Thyroid gland (tissue), 4 donors: ENCODE measurements around the gene WNK1. TPM values are rescaled to one million over a fixed set of nuclear protein-coding genes. Genes with fewer than 3 reads are reported as not detected.
"Not testable (repeated sequence)": the region's sequence is repeated elsewhere in the genome, so short reads cannot be mapped to it uniquely, and the experiment has no call there.

Source experiments
- DNase-seq, 2 donors: peaks; one replicate each; pipeline ENCODE4 v3.0.0-alpha.2; 2019
- H3K27ac ChIP-seq, 3 donors: fragments of 200-600 bp; sonication (generic); 1 replicate in 2 of 3; 2 replicates in 1 of 3; pipeline ENCODE4 v1.5.1; 2016 to 2019; ENCODE audit warnings: mild to moderate bottlenecking in 1 of 3, moderate library complexity in 1 of 3
- H3K27me3 ChIP-seq: fragments of 200-600 bp; sonication (generic); one replicate; pipeline ENCODE4 v1.5.1; 2019
- H3K36me3 ChIP-seq, 2 donors: fragments of 200-600 bp; sonication (generic); one replicate each; pipeline ENCODE4 v1.5.1; 2016 to 2019
- H3K4me1 ChIP-seq, 2 donors: fragments of 200-600 bp; sonication (generic); one replicate each; pipeline ENCODE4 v1.5.1; 2017 to 2019
- H3K4me3 ChIP-seq, 3 donors: fragments of 200-600 bp; sonication (generic); replicated peaks in 1 of 3; 1 replicate in 2 of 3; 2 replicates in 1 of 3; pipeline ENCODE4 v1.5.1; 2016; ENCODE audit warnings: mild to moderate bottlenecking in 1 of 3
- H3K9me3 ChIP-seq: fragments of 200-600 bp; sonication (generic); one replicate; pipeline ENCODE4 v1.5.1; 2017
- CTCF ChIP-seq, 6 experiments: fragments of 200-600 bp in 3 of 6; fragments of 450-650 bp in 3 of 6; sonication (generic) in 3 of 6; IDR thresholded peaks; one replicate each; pipeline ENCODE4 v1.5.1; 2016 to 2019; ENCODE audit warnings: antibody characterized with exemption in 6 of 6, mild to moderate bottlenecking in 2 of 6, inconsistent platforms in 1 of 6, moderate library complexity in 1 of 6
- POLR2A ChIP-seq, 2 donors: fragments of 450-650 bp; IDR thresholded peaks; one replicate each; pipeline ENCODE4 v1.6.1; 2017; ENCODE audit warnings: antibody characterized with exemption in 2 of 2, mild to moderate bottlenecking in 2 of 2, moderate library complexity in 1 of 2
- WGBS, 2 donors: methylation state at CpG; one replicate each; pipeline ENCODE4 v1.1.5; 2017; 5-methylcytosine and 5-hydroxymethylcytosine counted together
- intact Hi-C: fragments of 100-400 bp; cut with DNase I; formaldehyde crosslinking; loops from one replicate; pipeline ENCODE4 v1.15.1; 2023
- total RNA-seq, 4 donors: library from RNA; depleted of rRNA; stranded (reverse); fragments of >200 nt; gene quantifications; one replicate each; pipeline ENCODE4 v1.2.3, GENCODE V29; 2016

WNK1 gene
- total RNA-seq, 4 donors from 2014 or later: 90.0 to 211 (median 109) TPM

DNA sequence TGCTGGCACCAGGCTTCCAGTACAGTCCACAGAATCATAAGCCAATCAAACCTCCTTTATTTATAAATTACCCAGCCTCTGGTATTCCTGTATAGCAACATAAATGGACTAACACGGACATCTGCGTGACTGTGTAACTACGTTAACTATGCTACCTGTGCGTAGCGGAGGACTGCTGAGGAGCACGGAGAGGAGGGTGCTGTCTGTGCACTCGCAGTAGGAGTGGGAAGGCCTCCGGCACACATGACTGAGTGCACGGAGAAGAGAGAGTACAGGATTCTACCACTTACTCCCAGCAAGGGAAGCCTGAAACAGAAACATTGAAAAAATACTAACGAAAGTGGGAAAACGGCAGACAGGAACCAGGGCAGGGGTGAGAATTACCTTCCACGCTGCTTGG is 174.3 kb downstream of the WNK1 start:
- 83 to 86% methylated on average over 12 of the region's 12 CpGs for WGBS, 2 donors
- intact Hi-C loops: no loop called here
- Histone ChIP-seq H3K36me3 (peaks cover 50 to 63% of the 10 kb centered on the region in 2 donors), H3K4me3 (no peak overlapping the region), H3K27ac (no peak overlapping the region), H3K4me1 (no peaks in the 10 kb centered on the region), H3K9me3 (no peaks in the 10 kb centered on the region), H3K27me3 (no peaks in the 10 kb centered on the region)
- TF ChIP-seq CTCF (IDR thresholded peaks at IDR 0.05) (no peak), POLR2A (IDR thresholded peaks at IDR 0.05) (no peak)
- DNase-seq: no peak

DNA sequence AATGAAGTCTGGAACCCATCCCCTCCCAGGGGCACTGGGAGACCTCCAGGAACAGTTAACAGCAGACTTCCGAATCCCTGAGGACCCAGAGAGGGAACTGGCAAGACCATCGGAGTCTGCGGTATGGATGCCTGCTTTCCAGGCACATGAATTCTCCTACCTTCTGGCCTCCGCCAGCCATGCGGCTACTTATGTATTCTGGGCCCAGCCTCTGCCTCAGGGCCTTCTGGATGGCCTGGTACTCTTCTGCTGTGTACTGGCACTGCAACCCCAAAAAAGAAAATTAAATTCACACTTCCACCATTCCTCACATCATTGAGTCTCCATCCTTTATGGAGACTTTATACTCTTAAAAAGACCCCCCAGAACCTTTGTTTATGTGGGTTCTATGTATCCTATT is 178.7 kb downstream of the WNK1 start:
- no peak for TF ChIP-seq POLR2A (IDR thresholded peaks at IDR 0.05)
- TF ChIP-seq CTCF (IDR thresholded peaks at IDR 0.05): no peak
- Histone ChIP-seq H3K27me3 (no peaks in the 10 kb centered on the region), H3K27ac (no peak overlapping the region), H3K36me3 (peaks cover 39 to 46% of the 10 kb centered on the region in 2 donors), H3K4me3 (no peak overlapping the region), H3K4me1 (peaks cover 0 to 2% of the 10 kb centered on the region in 2 donors), H3K9me3 (no peaks in the 10 kb centered on the region)
- intact Hi-C loops: no loop called here
- no peak for DNase-seq
- WGBS, 2 donors: 91 to 93% methylated on average over 5 of the region's 5 CpGs

DNA sequence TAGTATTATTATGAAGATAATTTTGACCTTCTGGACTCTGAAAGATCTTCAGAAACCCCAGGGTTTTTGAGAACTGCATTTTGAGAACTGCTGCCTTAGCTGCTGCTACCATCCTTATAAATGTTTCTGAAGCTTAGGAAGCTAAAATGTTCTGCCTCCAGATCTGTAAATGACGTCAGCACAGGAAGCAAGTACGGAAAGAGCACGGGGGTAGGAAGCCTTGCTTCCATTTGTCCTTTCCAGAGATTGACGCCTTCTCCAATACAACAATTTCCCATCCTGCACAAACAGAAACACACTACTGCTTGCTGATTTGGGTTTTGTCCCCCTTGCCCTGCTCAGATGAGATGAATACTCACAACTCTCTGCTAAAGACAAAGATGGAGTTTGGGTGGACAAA is 179.2 kb downstream of the WNK1 start:
- no peak for DNase-seq
- no peaks in the 10 kb centered on the region for H3K27me3 ChIP-seq
- peaks cover 36 to 41% of the 10 kb centered on the region in 2 donors for H3K36me3 ChIP-seq
- intact Hi-C loops: no loop called here
- TF ChIP-seq POLR2A (IDR thresholded peaks at IDR 0.05) (no peak), CTCF (IDR thresholded peaks at IDR 0.05) (no peak)
- WGBS, 2 donors: 88 to 90% methylated on average over 4 of the region's 4 CpGs
- H3K4me1 ChIP-seq: peaks cover 3 to 5% of the 10 kb centered on the region in 2 donors
- H3K4me3 ChIP-seq: no peak overlapping the region
- H3K9me3 ChIP-seq: no peaks in the 10 kb centered on the region
- no peak overlapping the region for H3K27ac ChIP-seq

DNA sequence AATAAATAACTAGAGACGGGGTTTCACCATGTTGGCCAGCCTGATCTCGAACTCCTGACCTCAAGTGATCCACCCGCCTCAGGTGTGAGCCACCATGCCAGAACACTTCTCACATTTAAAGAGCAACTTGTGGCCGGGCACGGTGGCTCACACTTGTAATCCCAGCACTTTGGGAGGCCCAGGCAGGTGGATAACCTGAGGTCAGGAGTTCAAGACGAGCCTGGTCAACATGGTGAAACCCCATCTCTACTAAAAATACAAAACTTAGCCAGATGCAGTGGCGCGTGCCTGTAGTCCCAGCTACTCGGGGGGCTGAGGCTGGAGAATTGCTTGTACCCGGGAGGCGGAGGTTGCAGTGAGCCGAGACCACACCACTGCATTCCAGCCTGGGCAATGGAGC is 183.5 kb downstream of the WNK1 start:
- H3K27me3 ChIP-seq, H3K9me3 ChIP-seq, H3K36me3 ChIP-seq, H3K4me3 ChIP-seq, intact Hi-C loops: not testable (repeated sequence)
- Histone ChIP-seq H3K4me1 (peaks cover 6 to 12% of the 10 kb centered on the region in 2 donors), H3K27ac (peak overlapping the region in 1 of 3 donors; percentile 31)
- peak; percentile 29 to 65 for DNase-seq
- 71 to 79% methylated on average over 12 of the region's 12 CpGs for WGBS, 2 donors

GRCh38 chr12:936377-937345 is 184.3 kb downstream of the WNK1 start:
- peak in 1 of 2 donors; percentile 19 for DNase-seq
- no peaks in the 10 kb centered on the region for H3K9me3 ChIP-seq
- no peaks in the 10 kb centered on the region for H3K27me3 ChIP-seq
- TF ChIP-seq CTCF (IDR thresholded peaks at IDR 0.05) (no peak), POLR2A (IDR thresholded peaks at IDR 0.05) (no peak)
- no peaks in the 10 kb centered on the region for H3K36me3 ChIP-seq
- H3K27ac ChIP-seq: peak overlapping the region in 1 of 3 donors; percentile 31
- H3K4me1 ChIP-seq: peaks cover 6 to 12% of the 10 kb centered on the region in 2 donors
- WGBS, 2 donors: 77 to 83% methylated on average over 8 of the region's 8 CpGs
- no peak overlapping the region for H3K4me3 ChIP-seq
- intact Hi-C loops: no loop called here
